Brain pericyte (primary cell): Measurements from ENCODE around the gene BTNL9.
"Not testable (repeated sequence)": the region's sequence is repeated elsewhere in the genome, so short reads cannot be mapped to it uniquely, and the experiment has no call there.

Source experiments
- DNase-seq: peaks from one replicate; pipeline ENCODE4 v3.0.0-alpha.2; 2012; ENCODE audit warnings: low read depth, low spot score

BTNL9 gene

GRCh38 chr5:181039931-181040630 lies at the start of gene BTNL9:
Gene BTNL9 (plus strand): TSS chr5:181040266. CDS start chr5:181045490, 5,224 bp downstream.
- DNase-seq: no peak

- no peak for DNase-seq
These were observed 49.2 kb upstream of the BTNL9 start for GRCh38 chr5:180990882-180991242.

GRCh38 chr5:181001947-181002346 lies 38.1 kb upstream of the BTNL9 start:
- DNase-seq: no peak

- DNase-seq: no peak
These were observed 34.3 kb upstream of the BTNL9 start for GRCh38 chr5:181005791-181006190.

GRCh38 chr5:181008136-181008535 lies 31.9 kb upstream of the BTNL9 start:
- DNase-seq: no peak

GRCh38 chr5:181010018-181010417 lies 30.0 kb upstream of the BTNL9 start:
- DNase-seq: not testable (repeated sequence)

- DNase-seq: not testable (repeated sequence)
These were observed 25.4 kb upstream of the BTNL9 start for GRCh38 chr5:181014654-181015053.

- DNase-seq: not testable (repeated sequence)
These were observed 22.6 kb upstream of the BTNL9 start for GRCh38 chr5:181017448-181017847.

GRCh38 chr5:181020688-181021087 lies 19.4 kb upstream of the BTNL9 start:
- DNase-seq: no peak

GRCh38 chr5:181024245-181025064 lies 15.6 kb upstream of the BTNL9 start:
- no peak for DNase-seq

- DNase-seq: no peak
These were observed 12.5 kb upstream of the BTNL9 start for GRCh38 chr5:181027452-181028031.

GRCh38 chr5:181028032-181028819 lies 11.8 kb upstream of the BTNL9 start:
- DNase-seq: no peak

- DNase-seq: no peak
These were observed 8.3 kb upstream of the BTNL9 start for GRCh38 chr5:181031716-181032115.

GRCh38 chr5:181035991-181036815 lies 3.9 kb upstream of the BTNL9 start:
- no peak for DNase-seq

- DNase-seq: no peak
These were observed 3.2 kb upstream of the BTNL9 start for GRCh38 chr5:181036816-181037364.

- DNase-seq: no peak
These were observed 2.7 kb upstream of the BTNL9 start for GRCh38 chr5:181037365-181037861.

GRCh38 chr5:181039471-181039870 lies 595 bp upstream of the BTNL9 start:
- no peak for DNase-seq

GRCh38 chr5:181040631-181040945 lies 522 bp downstream of the BTNL9 start:
- DNase-seq: no peak

GRCh38 chr5:181041043-181041442 lies 977 bp downstream of the BTNL9 start:
- DNase-seq: no peak

GRCh38 chr5:181042036-181042713 lies 2.1 kb downstream of the BTNL9 start:
- DNase-seq: no peak
